Neural cell (in vitro differentiated cells): ENCODE results near the gene PGLYRP4.

Experiments used
- EZH2 ChIP-seq: fragments of 200-600, 300-800 bp; shearing (Covaris generic), sonication (generic); IDR thresholded peaks from 2 replicates; pipeline ENCODE4 v1.6.1; 2014; ENCODE audit warnings: antibody characterized with exemption, low read length, borderline replicate concordance, mild to moderate bottlenecking; ENCODE audit not compliant: insufficient read depth, poor library complexity, severe bottlenecking
- MXI1 ChIP-seq: fragments of 450-650 bp; conservative IDR thresholded peaks from 2 replicates; pipeline ENCODE4 v1.6.1; 2014; ENCODE audit warnings: antibody characterized with exemption, mild to moderate bottlenecking; ENCODE audit not compliant: poor library complexity, severe bottlenecking
- POLR2AphosphoS5 ChIP-seq: IDR thresholded peaks from 2 replicates; pipeline ENCODE4 v1.6.1; 2012
- RAD21 ChIP-seq: fragments of 450-650 bp; conservative IDR thresholded peaks from 2 replicates; pipeline ENCODE4 v1.6.1; 2014; ENCODE audit warnings: antibody characterized with exemption, mild to moderate bottlenecking, moderate library complexity
- TAF1 ChIP-seq: IDR thresholded peaks from 2 replicates; pipeline ENCODE4 v1.6.1; 2012; ENCODE audit warnings: low read depth
- TF ChIP-seq, protein P1 (sequence below): fragments of 450-650 bp; IDR thresholded peaks from 2 replicates; pipeline ENCODE4 v1.5.1; 2014; ENCODE audit warnings: antibody characterized with exemption, mild to moderate bottlenecking, moderate library complexity; ENCODE audit not compliant: poor library complexity, severe bottlenecking

DNA sequence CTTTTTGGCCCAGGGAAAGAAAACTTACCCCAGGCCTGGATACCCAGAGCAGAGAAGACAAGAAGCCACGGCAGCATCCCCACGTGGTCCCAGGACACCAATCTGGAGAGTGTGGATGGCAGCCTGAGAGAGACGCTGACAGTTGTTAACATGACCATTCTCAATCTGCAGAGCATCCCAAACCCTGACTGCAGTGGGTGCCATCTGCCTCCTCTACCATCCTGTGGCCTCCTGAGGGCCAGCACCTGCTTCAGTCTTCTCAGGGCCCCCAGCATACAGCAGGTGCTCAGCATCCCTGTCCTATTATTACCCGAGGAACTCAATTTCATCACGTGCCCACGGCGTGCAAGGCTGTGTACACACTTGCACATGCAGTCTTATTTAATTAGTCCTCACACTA lies 785 bp downstream of the PGLYRP4 start:
- TF ChIP-seq, protein P1, sequence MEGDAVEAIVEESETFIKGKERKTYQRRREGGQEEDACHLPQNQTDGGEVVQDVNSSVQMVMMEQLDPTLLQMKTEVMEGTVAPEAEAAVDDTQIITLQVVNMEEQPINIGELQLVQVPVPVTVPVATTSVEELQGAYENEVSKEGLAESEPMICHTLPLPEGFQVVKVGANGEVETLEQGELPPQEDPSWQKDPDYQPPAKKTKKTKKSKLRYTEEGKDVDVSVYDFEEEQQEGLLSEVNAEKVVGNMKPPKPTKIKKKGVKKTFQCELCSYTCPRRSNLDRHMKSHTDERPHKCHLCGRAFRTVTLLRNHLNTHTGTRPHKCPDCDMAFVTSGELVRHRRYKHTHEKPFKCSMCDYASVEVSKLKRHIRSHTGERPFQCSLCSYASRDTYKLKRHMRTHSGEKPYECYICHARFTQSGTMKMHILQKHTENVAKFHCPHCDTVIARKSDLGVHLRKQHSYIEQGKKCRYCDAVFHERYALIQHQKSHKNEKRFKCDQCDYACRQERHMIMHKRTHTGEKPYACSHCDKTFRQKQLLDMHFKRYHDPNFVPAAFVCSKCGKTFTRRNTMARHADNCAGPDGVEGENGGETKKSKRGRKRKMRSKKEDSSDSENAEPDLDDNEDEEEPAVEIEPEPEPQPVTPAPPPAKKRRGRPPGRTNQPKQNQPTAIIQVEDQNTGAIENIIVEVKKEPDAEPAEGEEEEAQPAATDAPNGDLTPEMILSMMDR = no peak
- TF ChIP-seq POLR2AphosphoS5 = no peak
- TF ChIP-seq MXI1 = no peak
- no peak for TF ChIP-seq RAD21
- TF ChIP-seq TAF1 = no peak
- TF ChIP-seq EZH2 = no peak
